Stimulated activated CD4-positive, alpha-beta T cell treated with anti-CD3 and anti-CD28 coated beads, Interleukin-4, amount 100 ng/mL, for 4 hours (primary cell): ENCODE measurements around the gene GPR108.
"Not testable (repeated sequence)": the region's sequence is repeated elsewhere in the genome, so short reads cannot be mapped to it uniquely, and the experiment has no call there.

Experiments
- DNase-seq, 2 experiments: peaks; one replicate each; pipeline ENCODE4 v3.0.0-alpha.2; 2020

GPR108 gene

GRCh38 chr19:6760606-6761005, 23.2 kb upstream of the GPR108 start:
- no peak for DNase-seq

DNA sequence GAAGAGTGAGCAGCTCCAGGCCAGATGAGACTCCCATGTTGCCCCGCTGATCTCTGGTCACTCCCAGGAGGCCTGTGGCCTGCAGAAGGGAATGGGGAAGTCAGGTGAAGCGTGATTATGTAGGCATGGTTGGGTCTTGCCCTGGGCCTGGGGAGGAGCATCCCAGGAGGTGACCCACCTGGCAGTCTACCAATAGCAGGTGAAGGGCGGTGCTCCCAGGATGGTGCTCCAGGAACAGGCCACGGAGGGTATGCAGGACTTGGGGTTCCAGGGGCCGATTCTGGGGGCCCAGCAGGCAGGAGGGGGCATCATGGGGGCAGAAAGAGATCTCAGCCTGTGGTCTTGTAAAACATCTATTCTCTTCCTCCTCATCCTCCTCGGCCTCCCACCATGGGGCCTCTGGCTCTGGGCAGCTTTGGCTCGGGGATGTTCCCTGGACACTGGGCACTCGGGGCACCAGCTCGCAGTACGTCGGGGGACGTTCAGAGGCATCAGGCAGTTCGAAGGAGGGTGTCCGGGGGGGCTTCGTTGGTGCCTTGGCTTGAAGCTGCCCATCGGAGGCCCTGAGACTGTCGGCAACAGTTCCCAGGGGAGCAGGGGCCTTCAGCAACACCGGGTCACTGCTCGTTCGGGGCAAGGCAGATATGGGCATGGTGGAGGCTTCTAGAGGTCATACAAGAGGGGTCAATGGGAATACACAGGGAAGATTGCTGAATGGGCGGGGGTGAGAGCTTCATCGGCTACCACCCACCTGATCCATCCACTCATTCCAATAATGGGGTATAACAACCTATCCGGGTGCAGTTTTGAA, 17.5 kb upstream of the GPR108 start:
- DNase-seq: no peak

GRCh38 chr19:6754136-6754535, 16.8 kb upstream of the GPR108 start:
- no peak for DNase-seq

DNA sequence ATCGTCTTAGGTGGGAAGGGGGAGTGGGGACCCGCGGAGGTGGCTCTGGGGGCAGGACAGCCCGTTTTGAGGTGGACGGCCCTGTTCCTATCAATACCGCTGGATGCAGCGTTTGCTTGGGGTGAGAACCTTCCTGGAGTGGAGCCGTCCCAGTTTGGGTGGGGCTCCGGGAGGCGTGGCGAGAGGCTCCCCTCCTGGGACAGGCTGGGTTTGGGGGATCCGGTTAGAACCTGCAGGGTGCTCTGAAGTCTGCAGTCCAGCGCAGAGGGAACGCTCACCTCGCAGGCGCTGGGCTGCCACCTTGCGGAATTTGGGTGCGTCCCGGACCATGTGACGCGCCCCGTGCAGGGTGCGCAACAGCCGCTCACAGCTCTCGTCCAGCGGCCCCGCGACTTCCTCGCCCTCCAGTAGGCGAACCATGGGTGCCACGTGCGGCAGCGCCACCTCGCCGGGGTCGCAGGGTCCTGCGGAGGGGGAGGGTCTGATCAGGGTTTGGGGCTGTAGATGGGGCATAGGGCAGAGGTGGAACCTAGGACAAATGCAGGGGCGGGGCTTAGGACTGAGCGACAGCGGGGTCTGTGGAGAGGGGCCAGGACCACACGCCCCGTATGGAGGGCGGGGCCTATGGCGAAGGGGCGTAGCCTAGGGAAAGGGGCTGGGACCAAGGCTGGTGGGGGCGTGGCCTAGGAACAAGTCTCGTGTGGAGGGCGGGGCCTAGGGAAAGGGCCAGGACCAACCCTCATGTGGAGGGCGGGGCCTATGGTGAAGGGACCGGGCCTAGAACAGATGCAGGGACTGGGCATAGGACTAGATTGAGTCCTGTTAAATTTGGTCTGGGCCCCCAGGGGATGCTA, 16.0 kb upstream of the GPR108 start:
- peak; percentile 79 to 80 for DNase-seq

DNA sequence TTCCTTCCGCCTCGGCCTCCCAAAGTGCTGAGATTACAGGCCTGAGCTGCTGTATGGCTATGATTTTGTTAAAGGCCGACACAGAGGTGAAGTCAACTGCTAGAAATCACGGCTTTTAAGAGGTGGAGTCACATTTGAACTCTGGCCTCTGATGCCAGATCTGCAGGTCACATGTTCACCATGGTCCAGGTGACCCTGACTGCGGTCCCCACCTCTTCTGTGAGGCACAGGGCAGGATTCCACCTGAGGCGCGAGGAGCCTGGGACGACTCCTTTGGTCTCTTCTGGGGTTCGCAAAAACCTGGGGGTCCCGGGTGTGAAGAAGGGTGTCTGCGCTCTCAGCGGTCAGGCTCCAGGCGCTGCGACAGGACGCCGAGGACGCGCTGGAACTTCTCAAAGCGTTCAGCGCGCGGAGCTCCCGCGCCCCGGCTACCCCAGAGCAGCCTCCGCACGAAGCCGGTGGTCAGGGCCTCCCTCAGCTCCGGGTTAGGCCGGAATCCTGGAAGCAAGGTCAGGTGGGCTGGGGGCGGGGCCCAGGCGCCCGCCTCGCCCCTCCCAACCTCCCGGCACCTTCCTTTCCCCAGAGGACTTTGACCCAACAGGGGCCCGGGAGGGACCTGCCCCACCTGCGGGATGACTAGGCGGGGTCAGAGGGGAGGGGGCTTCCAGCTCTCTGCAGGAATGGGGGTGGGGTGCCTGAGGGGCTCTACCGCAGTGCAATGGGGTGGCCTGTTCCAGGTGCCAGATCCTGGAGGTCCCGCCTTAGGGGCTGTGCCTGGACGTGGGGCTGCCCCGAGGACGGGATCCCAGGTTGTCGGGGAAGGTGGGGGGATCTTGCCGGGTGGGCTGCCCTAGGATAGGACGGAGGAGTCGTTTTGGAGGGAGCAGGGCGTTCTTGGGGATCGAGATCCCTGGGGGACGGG, 15.1 kb upstream of the GPR108 start:
- no peak for DNase-seq

DNA sequence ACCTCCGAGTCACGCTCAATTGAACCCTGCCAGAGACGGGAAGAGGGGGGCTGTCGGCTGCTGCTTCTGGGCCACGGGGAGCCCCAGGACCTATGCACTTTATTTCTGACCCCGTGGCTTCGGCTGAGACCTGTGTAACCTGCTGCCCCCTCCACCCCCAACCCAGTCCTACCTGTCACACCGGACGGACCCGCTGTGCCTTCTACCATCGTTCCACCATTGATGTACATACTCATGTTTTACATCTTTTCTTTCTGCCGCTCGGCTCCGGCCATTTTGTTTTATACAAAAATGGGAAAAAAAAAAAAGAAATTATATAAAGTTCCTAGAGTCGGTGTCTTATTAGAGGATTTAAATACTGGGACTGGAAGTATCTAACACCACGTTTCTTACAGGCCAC, 13.8 kb upstream of the GPR108 start:
- no peak for DNase-seq

- DNase-seq: no peak
These were observed 12.7 kb upstream of the GPR108 start for GRCh38 chr19:6750062-6750461.

DNA sequence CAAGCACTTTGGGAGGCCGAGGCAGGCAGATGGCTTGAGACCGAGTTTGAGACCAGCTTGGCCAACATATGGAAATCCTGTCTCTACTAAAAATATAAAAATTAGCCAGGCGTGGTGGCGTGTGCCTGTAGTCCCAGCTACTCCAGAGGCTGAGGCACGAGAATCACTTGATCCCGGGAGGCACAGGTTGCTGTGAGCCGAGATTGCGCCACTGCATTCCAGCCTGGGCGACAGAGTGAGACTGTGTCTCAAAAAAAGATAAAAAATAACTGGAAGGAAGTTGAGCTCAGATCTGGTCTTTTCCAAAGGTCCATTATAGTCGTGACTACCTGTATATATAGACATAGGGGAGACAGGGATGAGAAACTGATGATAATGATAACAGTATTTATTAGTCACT, 11.2 kb upstream of the GPR108 start:
- DNase-seq: not testable (repeated sequence)

DNA sequence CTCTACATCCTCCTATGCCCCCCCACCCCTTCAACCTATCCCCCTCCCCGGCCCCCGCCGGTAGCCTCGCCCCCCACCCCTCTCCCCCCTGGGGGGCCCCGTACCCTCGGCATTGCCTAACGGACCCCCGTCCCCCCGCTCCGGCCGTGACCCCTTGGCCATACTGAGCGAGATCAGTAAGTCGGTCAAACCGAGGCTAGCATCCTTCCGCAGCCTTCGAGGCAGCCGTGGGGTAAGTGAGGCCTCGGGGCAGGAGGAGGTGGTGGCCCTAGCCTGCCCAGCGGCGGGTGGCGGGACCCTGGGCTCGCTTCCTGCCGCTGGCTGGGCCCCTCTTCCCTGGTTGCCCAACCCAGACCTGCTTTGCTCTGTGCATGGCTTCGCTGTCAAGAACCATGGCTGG, 8.6 kb upstream of the GPR108 start:
- no peak for DNase-seq

- DNase-seq: no peak
These were observed 7.3 kb upstream of the GPR108 start for GRCh38 chr19:6744381-6745301.

DNA sequence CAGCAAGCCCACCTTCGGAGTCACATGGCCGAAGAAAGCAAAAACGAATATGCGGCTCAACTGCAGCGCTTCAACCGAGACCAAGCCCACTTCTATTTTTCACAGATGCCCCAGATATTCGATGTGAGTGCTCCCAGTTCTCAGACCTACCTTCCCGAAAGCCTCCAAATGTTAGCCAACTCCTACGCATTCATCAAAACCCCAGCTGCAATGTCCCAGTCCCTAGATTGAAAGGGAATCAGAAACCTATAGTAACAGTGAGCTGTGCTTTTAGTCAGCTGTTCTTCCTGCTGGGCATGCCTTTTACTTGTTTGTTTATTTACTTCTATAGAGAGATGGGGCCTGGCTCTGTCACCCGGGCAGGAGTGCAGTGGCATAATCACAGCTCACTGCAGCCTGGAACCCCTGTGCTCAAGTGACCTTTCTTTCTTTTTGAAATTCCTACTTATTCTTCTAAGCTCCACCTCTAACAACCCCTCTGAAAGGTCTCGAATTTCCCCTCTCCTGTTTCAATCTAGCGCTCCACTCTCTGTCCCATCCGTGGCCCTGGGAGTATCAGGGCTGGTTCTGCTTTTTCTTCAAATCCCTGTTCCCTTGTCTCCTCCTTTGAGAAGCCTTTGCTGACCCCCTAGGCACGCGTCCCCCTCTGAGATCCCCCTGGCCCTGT, 6.5 kb upstream of the GPR108 start:
- DNase-seq: no peak

- DNase-seq: no peak
These were observed 5.7 kb upstream of the GPR108 start for GRCh38 chr19:6743066-6743465.

GRCh38 chr19:6740589-6741343, 3.4 kb upstream of the GPR108 start:
- DNase-seq: no peak

DNA sequence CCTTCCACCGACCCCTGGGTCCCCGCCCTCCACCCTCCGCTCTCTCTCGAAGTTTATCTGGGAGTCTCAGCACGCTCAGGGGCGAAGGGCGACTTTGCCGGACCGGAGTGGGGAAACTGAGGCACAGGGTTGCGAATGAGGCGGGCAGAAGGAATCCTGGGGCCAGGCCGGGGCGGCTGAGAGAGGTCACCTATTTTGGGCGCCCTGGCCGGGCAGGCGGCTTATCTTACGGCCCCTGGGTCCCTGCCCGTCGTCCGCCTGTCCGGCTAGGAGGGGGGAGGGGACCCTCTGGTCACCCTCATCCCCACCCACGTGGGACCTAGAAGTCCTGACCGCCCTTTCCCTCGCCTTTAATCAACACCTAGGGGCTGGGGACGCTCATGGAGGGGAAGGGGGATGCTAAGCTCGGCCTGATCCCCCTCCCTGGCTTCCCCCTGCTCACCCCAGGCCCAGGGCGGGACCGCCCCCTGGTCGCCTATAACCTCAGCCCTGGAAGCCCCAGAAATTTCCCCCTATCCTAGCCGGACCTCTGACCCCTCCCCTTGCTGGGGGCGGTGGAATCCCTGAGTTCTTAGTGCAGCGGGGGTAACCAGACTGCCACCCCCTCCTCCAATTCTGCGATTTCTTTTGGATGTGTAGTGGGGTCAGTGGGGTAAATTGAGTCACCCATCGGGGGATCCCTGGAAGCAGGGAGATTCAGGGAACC, 2.7 kb upstream of the GPR108 start:
- no peak for DNase-seq

DNA sequence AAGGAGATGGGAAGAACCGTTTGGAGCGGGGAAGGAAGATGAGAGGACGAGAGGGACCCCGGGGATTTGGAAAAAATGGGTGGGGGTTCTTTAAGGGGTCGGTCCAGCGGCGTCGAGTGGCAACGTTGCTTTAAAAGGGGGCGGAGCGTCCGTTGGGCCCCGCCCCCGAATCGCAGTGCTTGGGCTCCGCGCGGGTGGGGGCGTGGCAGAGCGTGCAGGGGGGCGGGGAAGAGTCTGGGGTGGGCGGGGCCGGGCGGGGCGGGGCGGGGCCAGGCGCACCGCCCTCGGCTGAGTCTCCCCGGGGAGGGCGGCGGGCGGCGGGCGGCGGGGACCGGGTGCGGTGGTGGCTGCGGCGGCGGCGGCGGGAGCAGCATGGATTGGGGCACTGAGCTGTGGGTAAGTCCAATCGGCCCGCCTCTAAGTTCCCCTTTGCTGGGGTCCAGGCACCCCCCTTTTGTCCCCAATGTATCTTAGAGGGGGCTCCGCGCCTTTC, 2.1 kb upstream of the GPR108 start, which contains the start of gene TRIP10:
TRIP10 (plus strand) TSS at position 291 of the 493 bp plus-strand sequence; CDS start at position 373, 82 bp downstream.
- peak; percentile 81 to 82 for DNase-seq

- DNase-seq: peak in 1 of 2 experiments; percentile 24
These were observed 1.5 kb upstream of the GPR108 start for GRCh38 chr19:6738787-6739389.

- peak; percentile 64 to 77 for DNase-seq
These were observed 750 bp upstream of the GPR108 start for GRCh38 chr19:6737873-6738786.

DNA sequence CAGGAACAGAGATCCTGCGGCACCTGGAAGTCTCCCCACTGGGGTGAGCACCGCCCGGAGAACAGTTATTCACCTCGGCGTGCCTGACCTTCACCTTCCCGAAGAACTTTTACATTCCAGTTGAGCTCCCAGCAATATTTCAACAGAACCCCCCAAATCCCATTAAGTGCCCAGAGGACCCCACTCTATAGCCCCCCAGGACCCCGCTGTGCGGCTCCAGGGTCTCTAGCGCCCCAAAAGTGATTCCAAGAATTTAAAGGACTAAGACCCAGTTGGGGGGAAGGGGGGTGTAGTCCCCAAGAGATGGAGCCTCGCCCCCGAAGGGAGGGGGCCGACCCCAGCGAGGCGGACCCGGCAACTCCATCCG, 480 bp downstream of the GPR108 start:
- no peak for DNase-seq
